HG02938 (cell line): ENCODE data around the gene NXPE1.

Experiments used
- ATAC-seq: cut with Tn5 transposase; IDR thresholded peaks from one replicate; pipeline ENCODE4 v1.9.1; 2021; ENCODE audit warnings: mild to moderate bottlenecking, moderate library complexity; ENCODE audit not compliant: unreplicated experiment

Gene NXPE1

GRCh38 chr11:114563077-114563476 lies 3.4 kb upstream of the NXPE1 start:
- no peak for ATAC-seq

GRCh38 chr11:114562166-114562916 lies 2.7 kb upstream of the NXPE1 start:
- ATAC-seq, result no peak

GRCh38 chr11:114556135-114556534 lies 3.5 kb downstream of the NXPE1 start:
- no peak for ATAC-seq

- ATAC-seq, result no peak
These were observed 6.0 kb downstream of the NXPE1 start for GRCh38 chr11:114553642-114554041.

GRCh38 chr11:114551060-114551459 lies 8.6 kb downstream of the NXPE1 start:
- ATAC-seq, result no peak

- ATAC-seq, result no peak
These were observed 34.0 kb downstream of the NXPE1 start for GRCh38 chr11:114525682-114526081.

- ATAC-seq, result no peak
These were observed 35.6 kb downstream of the NXPE1 start for GRCh38 chr11:114524122-114524521.

GRCh38 chr11:114522818-114523217 lies 36.9 kb downstream of the NXPE1 start:
- no peak for ATAC-seq

GRCh38 chr11:114511538-114511937 lies 48.1 kb downstream of the NXPE1 start:
- no peak for ATAC-seq

GRCh38 chr11:114511079-114511478 lies 48.6 kb downstream of the NXPE1 start:
- ATAC-seq, result no peak

GRCh38 chr11:114501901-114502300 lies 57.8 kb downstream of the NXPE1 start:
- no peak for ATAC-seq

GRCh38 chr11:114499756-114500155 lies 59.9 kb downstream of the NXPE1 start:
- ATAC-seq, result no peak

GRCh38 chr11:114496915-114497314 lies 62.8 kb downstream of the NXPE1 start:
- no peak for ATAC-seq

GRCh38 chr11:114483929-114484328 lies 75.8 kb downstream of the NXPE1 start:
- ATAC-seq, result no peak

GRCh38 chr11:114482114-114482513 lies 77.6 kb downstream of the NXPE1 start:
- no peak for ATAC-seq

GRCh38 chr11:114479331-114479730 lies 80.3 kb downstream of the NXPE1 start:
- no peak for ATAC-seq

- ATAC-seq, result no peak
These were observed 80.9 kb downstream of the NXPE1 start for GRCh38 chr11:114478768-114479167.

GRCh38 chr11:114478001-114478410 lies 81.7 kb downstream of the NXPE1 start:
- no peak for ATAC-seq

GRCh38 chr11:114472661-114473060 lies 87.0 kb downstream of the NXPE1 start:
- no peak for ATAC-seq
